Stimulated activated CD8-positive, alpha-beta memory T cell treated with anti-CD3 and anti-CD28 coated beads, Interleukin-7, amount 100 ng/mL, for 24 hours (primary cell): ENCODE data around the gene PATL1.

Experiments
- DNase-seq: peaks from one replicate; pipeline ENCODE4 v3.0.0-alpha.2; 2020; ENCODE audit warnings: low read depth

The PATL1 gene

DNA sequence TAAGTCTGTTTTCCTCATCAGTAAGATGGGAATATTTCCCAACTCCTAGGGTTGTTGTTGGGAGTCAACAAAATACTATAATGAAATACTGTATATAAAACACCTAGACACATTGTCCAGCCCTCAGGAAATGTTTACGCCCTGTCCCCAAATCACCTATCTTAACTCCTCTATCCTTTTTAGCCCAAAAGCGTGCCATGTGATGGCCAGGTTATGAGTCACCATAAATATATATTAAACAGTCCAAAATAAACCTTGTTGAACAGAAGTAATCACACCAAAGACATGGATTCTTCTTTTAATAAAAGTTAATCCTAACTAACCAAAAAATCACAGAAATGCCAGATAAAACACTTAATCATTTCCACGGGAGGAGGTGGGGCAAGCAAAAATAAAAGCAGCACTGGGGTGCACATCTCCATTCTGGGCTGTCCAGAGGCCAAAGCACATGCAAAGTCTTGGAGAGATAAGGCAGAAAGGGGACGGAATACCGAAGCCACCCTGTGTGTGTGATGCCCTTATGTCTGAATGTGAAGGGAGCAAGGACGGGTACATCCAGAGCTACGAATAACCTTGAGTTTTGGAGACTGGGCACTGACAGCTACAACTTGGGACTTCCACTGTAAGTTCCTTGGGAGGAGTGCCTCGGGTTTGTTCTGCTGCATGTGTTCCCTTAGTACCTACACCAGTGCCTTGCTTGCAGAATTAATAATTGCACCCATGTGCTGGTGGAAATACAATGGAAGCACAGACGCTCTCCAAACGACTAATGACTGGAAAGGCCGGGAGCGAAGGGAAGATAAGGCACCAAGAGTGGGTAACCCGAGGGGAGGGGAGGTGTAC is 54.3 kb downstream of the PATL1 start:
- no peak for DNase-seq

DNA sequence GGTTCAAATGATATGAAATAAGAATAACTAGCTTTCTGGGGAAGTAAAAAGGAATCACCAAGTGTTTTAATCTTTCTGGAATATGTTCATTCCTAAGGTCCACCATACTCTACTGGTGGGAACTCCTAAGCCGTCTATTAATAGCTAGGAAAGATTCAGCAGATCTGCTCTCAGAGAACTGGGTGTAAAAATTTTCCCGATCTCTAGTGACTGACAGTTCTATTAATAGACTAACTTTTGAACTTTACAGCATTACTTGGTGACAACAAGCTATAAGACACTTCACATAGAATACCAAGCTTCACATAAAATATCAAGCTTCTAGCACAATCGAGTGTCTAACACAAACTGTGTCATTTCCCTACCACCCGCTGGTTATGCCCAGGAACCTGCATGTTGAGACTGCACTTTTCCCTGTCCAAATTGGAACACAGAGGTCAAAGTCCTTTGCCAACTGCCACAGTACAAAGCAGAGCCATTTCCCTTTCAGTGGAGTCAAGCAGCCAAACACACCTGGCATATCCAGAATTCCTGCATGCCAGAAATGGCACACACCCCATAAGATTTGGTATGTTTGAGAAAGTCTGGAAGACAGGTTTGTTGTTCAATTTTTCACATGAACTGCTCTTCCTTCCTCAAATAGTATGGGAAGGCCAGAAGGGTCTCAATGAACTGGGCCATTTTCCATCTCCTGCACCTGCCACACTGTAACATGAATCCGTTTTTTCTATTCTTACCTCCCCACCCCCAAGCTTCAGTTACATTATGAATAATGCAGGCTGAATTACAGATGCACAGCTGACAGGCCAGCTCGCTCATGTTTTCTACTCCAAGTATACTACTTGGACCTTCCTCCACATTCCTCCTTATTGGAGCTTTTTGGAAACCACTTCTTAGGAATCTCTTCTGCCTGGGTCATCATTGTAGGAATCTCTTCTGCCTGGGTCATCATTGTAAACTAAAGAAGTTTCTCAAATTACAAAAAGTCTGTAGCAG is 57.0 kb downstream of the PATL1 start:
- no peak for DNase-seq

DNA sequence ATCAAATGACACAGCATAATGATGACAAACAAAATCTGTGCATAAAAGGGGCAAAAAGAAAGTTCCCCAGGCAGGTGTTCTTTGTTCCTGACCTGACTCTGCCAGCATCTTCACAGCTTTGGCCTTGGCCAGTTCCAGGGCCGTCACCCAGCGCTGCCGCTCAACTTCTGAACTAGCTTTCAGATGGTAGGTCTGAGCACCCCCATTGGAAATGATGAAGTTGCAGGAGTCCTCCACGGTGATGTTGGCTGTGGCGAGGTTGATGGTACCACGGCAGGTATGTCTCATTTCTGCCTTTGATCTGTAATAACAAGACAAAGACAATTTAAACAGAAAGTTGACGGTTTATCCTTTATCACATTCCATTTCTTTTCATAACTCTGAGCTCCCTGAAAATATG is 58.5 kb downstream of the PATL1 start:
- no peak for DNase-seq

DNA sequence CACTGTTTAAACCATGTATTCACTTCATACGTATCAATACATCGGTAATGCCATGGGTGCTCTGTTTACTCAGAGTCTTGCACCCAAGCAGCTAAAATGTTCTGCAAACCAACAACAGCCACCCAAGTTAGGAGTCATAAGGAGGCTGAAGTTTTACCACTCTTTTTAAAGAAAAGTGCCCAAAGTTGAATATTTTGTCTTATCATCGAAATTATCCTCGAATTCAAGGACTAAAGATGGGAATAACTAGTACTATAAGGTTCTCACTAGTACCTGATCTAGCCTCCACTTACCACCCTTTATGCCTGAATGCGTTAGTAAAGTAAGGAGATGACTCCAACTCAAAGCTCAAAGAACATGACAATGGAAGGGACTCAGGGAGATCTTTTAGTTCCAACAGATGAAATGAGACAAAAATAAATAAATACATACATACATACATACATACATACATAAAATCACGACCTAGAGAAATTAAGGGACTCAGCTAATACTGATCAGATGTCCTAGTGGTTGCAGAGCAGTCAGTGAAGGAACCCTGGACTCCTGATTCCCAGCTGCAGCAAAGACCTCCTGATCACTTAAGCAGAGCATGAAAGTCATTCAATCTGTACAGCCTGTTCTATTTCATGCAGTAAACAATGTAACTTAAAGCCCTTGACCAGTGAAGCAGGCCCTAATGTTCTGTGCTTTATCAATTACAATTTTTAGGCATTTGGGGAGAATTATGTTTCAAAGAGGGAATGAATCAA is 61.0 kb downstream of the PATL1 start:
- DNase-seq = no peak

DNA sequence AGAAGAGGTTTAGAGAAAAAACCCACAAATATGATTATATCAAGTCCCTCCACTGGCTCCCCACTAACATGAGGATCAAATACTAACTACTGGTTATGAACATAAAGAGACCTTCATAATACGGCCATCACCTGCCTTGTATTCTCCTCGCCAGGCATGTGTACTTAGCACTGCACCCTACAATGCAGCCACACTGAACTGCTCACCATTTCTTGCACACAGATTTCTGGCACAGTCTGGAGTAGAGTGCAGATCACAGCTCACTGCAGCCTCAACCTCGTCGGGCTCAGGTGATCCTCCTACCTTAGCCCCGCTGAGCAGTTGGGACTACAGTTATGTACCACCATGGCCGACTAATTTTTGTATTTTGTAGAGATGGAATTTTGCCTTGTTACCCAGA is 66.4 kb downstream of the PATL1 start:
- no peak for DNase-seq

DNA sequence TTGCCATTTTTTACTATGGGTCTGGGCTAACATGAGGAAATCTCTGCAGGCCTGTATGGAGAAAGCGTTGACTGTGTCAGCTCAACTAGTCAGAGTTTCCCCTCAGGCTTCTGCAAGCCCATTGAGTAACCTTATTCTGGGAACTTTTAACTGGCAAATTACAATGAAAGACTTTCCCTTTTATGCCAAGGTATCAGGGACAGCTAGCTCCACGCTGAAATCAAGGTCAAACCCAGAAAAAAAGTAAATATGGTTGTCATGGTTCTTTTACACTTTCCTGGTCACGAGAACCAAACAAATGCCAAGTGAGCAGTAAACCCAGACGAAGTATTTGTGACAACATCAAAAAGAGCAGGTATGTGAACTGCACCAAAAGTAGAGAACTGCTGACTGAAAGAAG is 67.0 kb downstream of the PATL1 start:
- DNase-seq = no peak

DNA sequence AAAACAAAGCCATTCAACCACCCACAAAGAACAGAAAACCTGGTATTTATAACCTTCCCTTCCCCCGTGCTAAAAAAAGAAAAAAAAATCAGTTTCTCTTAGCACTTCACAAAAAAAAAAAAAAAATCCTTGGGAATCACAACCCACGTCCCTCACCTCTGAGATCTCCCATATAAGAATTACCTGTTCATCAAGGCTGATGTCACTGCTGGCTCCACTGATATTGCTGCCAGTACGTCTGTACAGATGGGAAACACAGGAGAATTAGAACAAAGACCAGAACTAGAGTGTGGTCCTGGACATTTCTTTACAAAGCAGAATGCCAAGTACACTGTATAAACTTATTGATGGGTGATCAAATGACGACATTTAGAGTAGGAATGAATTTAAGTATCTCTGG is 68.2 kb downstream of the PATL1 start:
- no peak for DNase-seq

DNA sequence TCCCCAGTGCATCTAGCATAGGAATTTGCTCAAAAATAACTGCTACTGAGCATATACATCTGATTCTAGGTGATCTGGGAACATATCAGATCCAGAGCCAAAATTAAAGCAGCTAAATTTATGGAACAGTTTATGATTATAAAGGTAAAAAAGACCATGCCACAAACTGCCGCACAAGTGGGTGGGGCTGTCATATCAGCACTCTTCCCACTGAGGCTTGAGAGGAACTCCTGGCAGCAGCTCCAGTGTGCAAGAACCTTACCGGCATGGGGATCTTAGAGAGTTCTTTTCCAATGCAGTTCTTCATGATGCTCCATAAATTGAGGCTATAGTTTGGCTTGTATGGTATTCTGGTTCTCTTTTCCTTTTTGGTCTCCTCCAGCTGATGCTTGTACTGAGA is 68.6 kb downstream of the PATL1 start:
- DNase-seq = no peak

DNA sequence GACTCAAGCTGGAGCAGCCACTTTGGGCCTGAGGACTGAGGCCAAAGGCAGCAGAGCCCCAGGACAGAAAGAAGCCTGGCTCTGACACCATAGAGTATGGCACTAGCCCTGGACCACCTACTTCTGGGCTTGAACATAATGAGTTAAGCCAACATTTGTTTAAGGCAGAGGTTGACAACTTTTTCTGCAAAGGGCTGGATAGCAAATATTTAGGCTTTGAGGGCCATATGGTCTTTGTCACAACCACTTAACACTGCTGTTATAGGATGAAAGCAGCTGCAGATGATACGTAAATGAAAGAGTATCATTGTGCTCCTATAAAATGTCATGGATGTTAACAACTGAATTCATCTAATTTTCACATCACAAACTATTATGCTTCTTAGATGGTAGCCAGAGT is 69.9 kb downstream of the PATL1 start:
- DNase-seq = no peak
